Motor neuron (in vitro differentiated cells): ENCODE results near the gene PCDHA7. TPM values are rescaled to one million over a fixed set of nuclear protein-coding genes. Genes with fewer than 3 reads are reported as not detected.
A peak's percentile ranks its signal among the peaks of the same experiment; 100 is the strongest.
"Not testable (repeated sequence)": the region's sequence is repeated elsewhere in the genome, so short reads cannot be mapped to it uniquely, and the experiment has no call there.

ENCODE experiments used
- ATAC-seq, 8 experiments: fragments of 200-7000 bp; cut with Tn5 transposase; replicated peaks in 6 of 8; 2 replicates each; pipeline ENCODE4 v1.8.0; 2021; ENCODE audit warnings: mild to moderate bottlenecking in 8 of 8, moderate library complexity in 8 of 8
- H3K27ac ChIP-seq, 2 donors: fragments of 250-450 bp; sonication (Bioruptor Pico); 2 replicates each; pipeline ENCODE4 v1.9.0; 2021; ENCODE audit warnings: antibody characterized with exemption in 2 of 2, mild to moderate bottlenecking in 2 of 2, moderate library complexity in 1 of 2
- H3K4me1 ChIP-seq, 2 donors: fragments of 250-450 bp; sonication (Bioruptor Pico); replicated peaks in 1 of 2; 2 replicates each; pipeline ENCODE4 v1.6.1; 2021; ENCODE audit warnings: antibody characterized with exemption in 2 of 2, mild to moderate bottlenecking in 2 of 2, moderate library complexity in 1 of 2
- H3K4me3 ChIP-seq, 5 donors: fragments of 250-450 bp; sonication (Bioruptor Pico); 2 replicates each; pipeline ENCODE4 v1.9.0; 2021; ENCODE audit warnings: antibody characterized with exemption in 5 of 5, mild to moderate bottlenecking in 5 of 5, moderate library complexity in 4 of 5
- WGBS, 10 experiments: fragments of 450-650 bp; shearing (Covaris generic); methylation state at CpG; one replicate each; pipeline ENCODE4 v1.0.0; 2022; 5-methylcytosine and 5-hydroxymethylcytosine counted together
- in situ Hi-C, 9 experiments: fragments of 400-800 bp; cut with MboI; loops; one replicate each; pipeline ENCODE4 v1.15.0; 2021; ENCODE audit warnings: low sequenced_read_pairs in 9 of 9, low pct_unique_long_range_greater_than_20kb in 2 of 9; ENCODE audit not compliant: unreplicated experiment in 9 of 9
- total RNA-seq, 8 experiments: library from RNA; unstranded; fragments of 300-600 nt; gene quantifications; 2 replicates each; pipeline versions ENCODE4 v1.2.3 to v1.2.4, GENCODE V29; 2022

PCDHA7 gene
- total RNA-seq, 8 experiments from 2014 or later, result 0.05 to 5.3 (median 1.7) TPM

DNA sequence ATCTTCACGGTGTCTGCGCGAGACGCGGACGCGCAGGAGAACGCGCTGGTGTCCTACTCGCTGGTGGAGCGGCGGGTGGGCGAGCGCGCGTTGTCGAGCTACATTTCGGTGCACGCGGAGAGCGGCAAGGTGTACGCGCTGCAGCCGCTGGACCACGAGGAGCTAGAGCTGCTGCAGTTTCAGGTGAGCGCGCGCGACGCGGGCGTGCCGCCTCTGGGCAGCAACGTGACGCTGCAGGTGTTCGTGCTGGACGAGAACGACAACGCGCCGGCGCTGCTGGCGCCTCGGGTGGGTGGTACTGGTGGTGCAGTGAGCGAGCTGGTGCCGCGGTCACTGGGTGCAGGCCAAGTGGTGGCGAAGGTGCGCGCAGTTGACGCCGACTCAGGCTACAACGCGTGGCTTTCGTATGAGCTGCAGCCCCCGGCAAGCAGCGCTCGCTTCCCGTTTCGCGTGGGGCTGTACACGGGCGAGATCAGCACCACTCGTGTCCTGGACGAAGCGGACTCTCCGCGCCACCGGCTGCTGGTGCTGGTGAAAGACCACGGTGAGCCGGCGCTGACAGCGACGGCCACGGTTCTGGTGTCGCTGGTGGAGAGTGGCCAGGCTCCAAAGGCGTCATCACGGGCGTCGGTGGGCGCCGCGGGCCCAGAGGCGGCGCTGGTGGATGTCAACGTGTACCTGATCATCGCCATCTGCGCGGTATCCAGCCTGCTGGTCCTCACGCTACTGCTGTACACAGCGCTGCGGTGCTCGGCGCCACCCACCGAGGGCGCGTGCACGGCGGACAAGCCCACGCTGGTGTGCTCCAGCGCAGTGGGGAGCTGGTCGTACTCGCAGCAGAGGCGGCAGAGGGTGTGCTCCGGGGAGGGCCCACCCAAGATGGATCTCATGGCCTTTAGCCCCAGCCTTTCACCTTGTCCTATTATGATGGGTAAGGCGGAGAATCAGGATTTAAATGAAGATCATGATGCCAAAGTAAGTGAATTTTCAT lies 4.3 kb upstream of the PCDHA7 start:
- ATAC-seq, in situ Hi-C loops, H3K4me1 ChIP-seq, H3K4me3 ChIP-seq, H3K27ac ChIP-seq: not testable (repeated sequence)
- 30 to 99% (median 77%) methylated on average over 1 to 55 of the region's 106 CpGs; no CpG with 5 or more reads in 1 of the 10 experiments for WGBS, 10 experiments

DNA sequence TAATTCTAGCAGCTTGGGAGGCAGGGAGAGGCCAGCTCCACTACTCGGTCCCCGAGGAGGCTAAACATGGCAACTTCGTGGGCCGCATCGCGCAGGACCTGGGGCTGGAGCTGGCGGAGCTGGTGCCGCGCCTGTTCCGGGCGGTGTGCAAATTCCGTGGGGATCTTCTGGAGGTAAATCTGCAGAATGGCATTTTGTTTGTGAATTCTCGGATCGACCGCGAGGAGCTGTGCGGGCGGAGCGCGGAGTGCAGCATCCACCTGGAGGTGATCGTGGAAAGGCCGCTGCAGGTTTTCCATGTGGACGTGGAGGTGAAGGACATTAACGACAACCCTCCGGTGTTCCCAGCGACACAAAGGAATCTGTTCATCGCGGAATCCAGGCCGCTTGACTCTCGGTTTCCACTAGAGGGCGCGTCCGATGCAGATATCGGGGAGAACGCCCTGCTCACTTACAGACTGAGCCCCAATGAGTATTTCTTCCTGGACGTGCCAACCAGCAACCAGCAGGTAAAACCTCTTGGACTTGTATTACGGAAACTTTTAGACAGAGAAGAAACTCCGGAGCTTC lies 455 bp downstream of the PCDHA7 start:
- H3K4me1 ChIP-seq, H3K4me3 ChIP-seq, in situ Hi-C loops, ATAC-seq, H3K27ac ChIP-seq: not testable (repeated sequence)
- 29 to 100% (median 88%) methylated on average over 1 to 10 of the region's 38 CpGs; no CpG with 5 or more reads in 6 of the 10 experiments for WGBS, 10 experiments

DNA sequence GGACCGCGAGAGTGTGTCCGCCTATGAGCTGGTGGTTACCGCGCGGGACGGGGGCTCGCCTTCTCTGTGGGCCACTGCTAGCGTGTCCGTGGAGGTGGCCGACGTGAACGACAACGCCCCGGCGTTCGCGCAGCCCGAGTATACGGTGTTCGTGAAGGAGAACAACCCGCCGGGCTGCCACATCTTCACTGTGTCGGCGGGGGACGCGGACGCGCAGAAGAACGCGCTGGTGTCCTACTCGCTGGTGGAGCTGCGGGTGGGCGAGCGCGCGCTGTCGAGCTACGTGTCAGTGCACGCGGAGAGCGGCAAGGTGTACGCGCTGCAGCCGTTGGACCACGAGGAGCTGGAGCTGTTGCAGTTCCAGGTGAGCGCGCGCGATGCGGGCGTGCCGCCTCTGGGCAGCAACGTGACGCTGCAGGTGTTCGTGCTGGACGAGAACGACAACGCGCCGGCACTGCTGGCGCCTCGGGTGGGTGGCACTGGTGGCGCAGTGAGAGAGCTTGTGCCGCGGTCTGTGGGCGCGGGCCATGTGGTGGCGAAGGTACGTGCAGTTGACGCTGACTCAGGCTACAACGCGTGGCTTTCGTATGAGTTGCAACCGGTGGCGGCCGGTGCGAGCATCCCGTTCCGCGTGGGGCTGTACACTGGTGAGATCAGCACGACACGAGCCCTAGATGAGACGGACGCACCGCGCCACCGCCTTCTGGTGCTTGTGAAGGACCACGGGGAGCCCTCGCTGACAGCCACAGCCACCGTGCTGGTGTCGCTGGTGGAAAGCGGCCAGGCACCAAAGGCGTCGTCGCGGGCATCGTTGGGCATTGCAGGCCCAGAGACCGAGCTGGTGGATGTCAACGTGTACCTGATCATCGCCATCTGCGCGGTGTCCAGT lies 1.8 kb downstream of the PCDHA7 start:
- Histone ChIP-seq H3K27ac (no peak overlapping the region), H3K4me3 (no peak overlapping the region), H3K4me1 (no peaks in the 10 kb centered on the region)
- in situ Hi-C loops, result no loop called here
- no peak for ATAC-seq
- 40 to 100% (median 95%) methylated on average over 3 to 39 of the region's 103 CpGs; no CpG with 5 or more reads in 1 of the 10 experiments for WGBS, 10 experiments

DNA sequence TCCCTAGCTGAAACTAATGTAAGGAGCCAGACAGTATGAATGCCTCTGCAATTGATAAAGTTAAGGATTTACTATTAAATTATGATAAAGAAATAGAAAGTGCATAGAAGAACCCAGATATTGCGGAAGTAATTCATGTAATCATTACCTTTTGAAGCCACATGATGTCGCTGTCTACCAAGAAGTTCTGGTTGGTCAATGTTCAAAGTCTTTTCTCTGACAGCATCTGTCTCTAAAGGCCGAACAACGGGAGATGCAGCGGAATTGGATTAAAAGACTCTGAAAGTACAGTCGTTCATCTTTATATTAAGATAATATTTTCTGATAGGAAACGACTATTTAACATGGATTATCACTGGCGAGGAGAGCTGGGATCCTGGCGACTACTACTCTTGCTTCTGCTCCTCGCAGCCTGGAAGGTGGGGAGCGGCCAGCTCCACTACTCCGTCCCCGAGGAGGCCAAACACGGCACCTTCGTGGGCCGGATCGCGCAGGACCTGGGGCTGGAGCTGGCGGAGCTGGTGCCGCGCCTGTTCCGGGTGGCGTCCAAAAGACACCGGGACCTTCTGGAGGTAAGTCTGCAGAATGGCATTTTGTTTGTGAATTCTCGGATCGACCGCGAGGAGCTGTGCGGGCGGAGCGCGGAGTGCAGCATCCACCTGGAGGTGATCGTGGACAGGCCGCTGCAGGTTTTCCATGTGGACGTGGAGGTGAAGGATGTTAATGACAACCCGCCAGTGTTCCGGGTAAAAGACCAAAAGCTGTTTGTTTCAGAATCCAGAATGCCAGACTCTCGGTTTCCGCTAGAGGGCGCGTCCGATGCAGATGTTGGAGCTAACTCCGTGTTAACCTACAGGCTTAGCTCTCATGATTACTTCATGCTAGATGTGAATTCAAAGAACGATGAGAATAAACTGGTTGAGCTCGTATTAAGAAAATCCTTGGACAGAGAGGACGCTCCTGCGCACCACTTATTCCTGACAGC lies 7.2 kb downstream of the PCDHA7 start, which contains the start of gene PCDHA8:
TSS of gene PCDHA8 (plus strand) at position 210 of the 985 bp plus-strand sequence. CDS start at position 345, 135 bp downstream.
- Histone ChIP-seq H3K4me3 (no peak within 1 kb of the TSS), H3K4me1 (no peaks in the 10 kb centered on the region), H3K27ac (no peak within 1 kb of the TSS)
- in situ Hi-C loops, result no loop called here
- 7 to 92% (median 77%) methylated on average over 2 to 15 of the region's 47 CpGs for WGBS, 10 experiments
- no peak for ATAC-seq

DNA sequence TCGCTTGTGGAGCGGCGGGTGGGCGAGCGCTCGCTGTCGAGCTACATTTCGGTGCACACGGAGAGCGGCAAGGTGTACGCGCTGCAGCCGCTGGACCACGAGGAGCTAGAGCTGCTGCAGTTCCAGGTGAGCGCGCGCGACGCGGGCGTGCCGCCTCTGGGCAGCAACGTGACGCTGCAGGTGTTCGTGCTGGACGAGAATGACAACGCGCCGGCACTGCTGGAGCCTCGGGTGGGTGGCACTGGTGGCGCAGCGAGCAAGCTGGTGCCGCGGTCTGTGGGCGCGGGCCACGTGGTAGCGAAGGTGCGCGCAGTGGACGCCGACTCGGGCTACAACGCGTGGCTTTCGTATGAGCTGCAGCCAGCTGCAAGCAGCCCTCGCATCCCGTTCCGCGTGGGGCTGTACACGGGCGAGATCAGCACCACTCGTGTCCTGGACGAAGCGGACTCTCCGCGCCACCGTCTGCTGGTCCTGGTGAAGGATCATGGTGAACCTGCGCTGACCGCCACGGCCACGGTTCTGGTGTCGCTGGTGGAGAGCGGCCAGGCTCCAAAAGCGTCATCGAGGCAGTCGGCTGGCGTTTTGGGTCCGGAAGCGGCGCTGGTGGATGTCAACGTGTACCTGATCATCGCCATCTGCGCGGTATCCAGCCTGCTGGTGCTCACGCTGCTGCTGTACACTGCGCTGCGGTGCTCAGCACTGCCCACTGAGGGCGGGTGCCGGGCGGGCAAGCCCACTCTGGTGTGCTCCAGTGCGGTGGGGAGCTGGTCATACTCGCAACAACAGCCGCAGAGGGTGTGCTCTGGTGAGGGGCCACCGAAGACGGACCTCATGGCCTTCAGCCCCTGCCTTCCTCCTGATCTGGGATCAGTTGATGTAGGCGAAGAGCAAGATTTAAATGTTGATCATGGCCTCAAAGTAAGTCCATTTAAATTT lies 9.0 kb downstream of the PCDHA7 start:
- Histone ChIP-seq H3K4me3 (no peak overlapping the region), H3K4me1 (no peaks in the 10 kb centered on the region), H3K27ac (no peak overlapping the region)
- in situ Hi-C loops, result no loop called here
- no peak for ATAC-seq
- 20 to 96% (median 85%) methylated on average over 1 to 15 of the region's 87 CpGs; no CpG with 5 or more reads in 3 of the 10 experiments for WGBS, 10 experiments

DNA sequence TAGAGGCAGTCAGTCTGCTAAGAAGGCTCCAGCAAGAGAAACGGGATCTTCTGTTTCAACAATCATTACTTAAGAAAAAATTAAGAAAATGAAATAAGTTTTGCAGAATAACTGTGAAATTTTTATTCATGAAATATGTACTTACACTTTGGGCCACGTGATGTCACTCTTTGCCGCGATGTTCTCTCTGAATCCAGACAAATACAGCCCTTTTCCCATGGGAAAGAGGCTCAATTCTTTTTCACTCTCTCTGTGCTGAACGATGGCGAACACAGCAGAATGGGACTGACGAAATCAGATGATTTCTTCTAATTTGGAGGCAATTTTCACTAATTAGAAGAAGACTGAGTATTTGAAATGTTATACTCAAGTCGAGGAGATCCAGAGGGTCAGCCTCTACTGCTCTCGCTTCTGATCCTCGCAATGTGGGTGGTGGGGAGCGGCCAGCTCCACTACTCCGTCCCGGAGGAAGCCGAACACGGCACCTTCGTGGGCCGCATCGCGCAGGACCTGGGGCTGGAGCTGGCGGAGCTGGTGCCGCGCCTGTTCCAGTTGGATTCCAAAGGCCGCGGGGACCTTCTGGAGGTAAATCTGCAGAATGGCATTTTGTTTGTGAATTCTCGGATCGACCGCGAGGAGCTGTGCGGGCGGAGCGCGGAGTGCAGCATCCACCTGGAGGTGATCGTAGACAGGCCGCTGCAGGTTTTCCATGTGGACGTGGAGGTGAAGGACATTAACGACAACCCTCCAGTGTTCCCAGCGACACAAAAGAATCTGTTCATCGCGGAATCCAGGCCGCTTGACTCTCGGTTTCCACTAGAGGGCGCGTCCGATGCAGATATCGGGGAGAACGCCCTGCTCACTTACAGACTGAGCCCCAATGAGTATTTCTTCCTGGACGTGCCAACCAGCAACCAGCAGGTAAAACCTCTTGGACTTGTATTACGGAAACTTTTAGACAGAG lies 14.4 kb downstream of the PCDHA7 start, which contains the start of gene PCDHA9:
TSS of gene PCDHA9 (plus strand) at position 244 of the 964 bp plus-strand sequence. CDS start at position 358, 114 bp downstream.
- WGBS, 10 experiments, result 3 to 96% (median 74%) methylated on average over 4 to 17 of the region's 48 CpGs; no CpG with 5 or more reads in 1 of the 10 experiments
- H3K4me3 ChIP-seq, H3K27ac ChIP-seq, in situ Hi-C loops, H3K4me1 ChIP-seq: not testable (repeated sequence)
- ATAC-seq, result peak in 1 of 8 experiments; percentile 41

DNA sequence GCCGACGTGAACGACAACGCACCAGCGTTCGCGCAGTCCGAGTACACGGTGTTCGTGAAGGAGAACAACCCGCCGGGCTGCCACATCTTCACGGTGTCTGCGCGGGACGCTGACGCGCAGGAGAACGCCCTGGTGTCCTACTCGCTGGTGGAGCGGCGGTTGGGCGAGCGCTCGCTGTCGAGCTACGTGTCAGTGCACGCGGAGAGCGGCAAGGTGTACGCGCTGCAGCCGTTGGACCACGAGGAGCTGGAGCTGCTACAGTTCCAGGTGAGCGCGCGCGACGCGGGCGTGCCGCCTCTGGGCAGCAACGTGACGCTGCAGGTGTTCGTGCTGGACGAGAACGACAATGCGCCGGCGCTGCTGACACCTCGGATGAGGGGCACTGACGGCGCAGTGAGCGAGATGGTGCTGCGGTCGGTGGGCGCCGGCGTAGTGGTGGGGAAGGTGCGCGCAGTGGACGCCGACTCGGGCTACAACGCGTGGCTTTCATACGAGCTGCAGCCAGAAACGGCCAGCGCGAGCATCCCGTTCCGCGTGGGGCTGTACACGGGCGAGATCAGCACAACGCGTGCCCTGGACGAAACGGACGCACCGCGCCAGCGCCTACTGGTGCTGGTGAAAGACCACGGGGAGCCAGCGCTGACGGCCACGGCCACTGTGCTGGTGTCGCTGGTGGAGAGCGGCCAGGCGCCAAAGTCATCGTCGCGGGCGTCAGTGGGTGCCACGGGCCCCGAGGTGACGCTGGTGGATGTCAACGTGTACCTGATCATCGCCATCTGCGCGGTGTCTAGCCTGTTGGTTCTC lies 16.0 kb downstream of the PCDHA7 start:
- in situ Hi-C loops, result loop anchor here in 1 of 9 experiments (25.0 kb wide), 1 partner anchor 187 kb away; no protein-coding TSS in a partner anchor
- ATAC-seq, H3K4me3 ChIP-seq, H3K4me1 ChIP-seq, H3K27ac ChIP-seq: not testable (repeated sequence)
- WGBS, 10 experiments, result 75 to 99% (median 90%) methylated on average over 1 to 32 of the region's 101 CpGs; no CpG with 5 or more reads in 3 of the 10 experiments

DNA sequence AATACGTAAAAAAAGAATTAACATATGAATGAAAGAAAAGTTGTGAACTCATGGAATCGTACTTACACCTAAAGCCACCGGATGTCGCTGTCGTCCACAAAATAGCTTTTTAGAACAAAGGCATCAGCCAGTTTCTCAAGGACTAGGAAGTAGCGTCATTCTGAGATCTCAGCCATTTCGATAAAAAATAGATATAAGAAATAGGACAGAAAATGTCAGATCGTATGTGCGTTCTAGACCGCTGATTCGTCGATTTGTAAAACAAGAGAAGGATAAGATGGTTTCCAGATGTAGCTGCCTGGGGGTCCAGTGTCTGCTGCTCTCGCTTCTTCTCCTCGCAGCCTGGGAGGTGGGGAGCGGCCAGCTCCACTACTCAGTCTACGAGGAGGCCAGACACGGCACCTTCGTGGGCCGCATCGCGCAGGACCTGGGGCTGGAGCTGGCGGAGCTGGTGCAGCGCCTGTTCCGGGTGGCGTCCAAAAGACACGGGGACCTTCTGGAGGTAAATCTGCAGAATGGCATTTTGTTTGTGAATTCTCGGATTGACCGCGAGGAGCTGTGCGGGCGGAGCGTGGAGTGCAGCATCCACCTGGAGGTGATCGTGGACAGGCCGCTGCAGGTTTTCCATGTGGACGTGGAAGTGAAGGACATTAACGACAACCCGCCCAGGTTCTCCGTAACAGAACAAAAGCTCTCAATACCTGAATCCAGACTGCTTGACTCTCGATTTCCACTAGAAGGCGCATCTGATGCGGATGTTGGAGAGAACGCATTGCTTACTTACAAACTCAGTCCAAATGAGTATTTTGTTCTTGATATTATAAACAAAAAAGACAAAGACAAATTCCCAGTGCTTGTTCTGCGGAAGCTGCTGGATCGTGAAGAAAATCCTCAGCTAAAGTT lies 22.0 kb downstream of the PCDHA7 start, which contains the start of gene PCDHA10:
TSS of gene PCDHA10 (plus strand) at position 126 of the 903 bp plus-strand sequence. CDS start at position 278, 152 bp downstream.
- Histone ChIP-seq H3K27ac (no peak within 1 kb of the TSS), H3K4me3 (peak within 1 kb of the TSS in 1 of 5 donors; percentile 6), H3K4me1 (no peaks in the 10 kb centered on the region)
- in situ Hi-C loops, result loop anchor here in 1 of 9 experiments (25.0 kb wide), 1 partner anchor 181 kb away; no protein-coding TSS in a partner anchor
- ATAC-seq, result peak in 1 of 8 experiments; percentile 43
- WGBS, 10 experiments, result 10 to 89% (median 54%) methylated on average over 2 to 19 of the region's 44 CpGs
